Esophagus muscularis mucosa (tissue), 4 donors: ENCODE measurements around the gene RIN3. TPM values are rescaled to one million over a fixed set of nuclear protein-coding genes. Genes with fewer than 3 reads are reported as not detected.

ENCODE experiments used
- DNase-seq: peaks from one replicate; pipeline ENCODE4 v3.0.0-alpha.2; 2017; ENCODE audit errors: extremely low spot score
- H3K27ac ChIP-seq, 4 donors: fragments of 200-600 bp; sonication (generic); replicated peaks in 1 of 4; 1 replicate in 3 of 4; 2 replicates in 1 of 4; pipeline ENCODE4 v1.5.1; 2016 to 2019; ENCODE audit warnings: mild to moderate bottlenecking in 1 of 4
- H3K27me3 ChIP-seq, 4 donors: fragments of 200-600 bp; sonication (generic); one replicate each; pipeline versions ENCODE4 v1.5.1 to v1.6.0; 2016 to 2019
- H3K36me3 ChIP-seq, 4 donors: fragments of 200-600 bp; sonication (generic); one replicate each; pipeline ENCODE4 v1.5.1; 2016 to 2019
- H3K4me1 ChIP-seq, 4 donors: fragments of 200-600 bp; sonication (generic); one replicate each; pipeline ENCODE4 v1.5.1; 2016 to 2019
- H3K4me3 ChIP-seq, 4 donors: fragments of 200-600 bp; sonication (generic); 1 replicate in 2 of 4; 2 replicates in 2 of 4; pipeline ENCODE4 v1.5.1; 2016 to 2019; ENCODE audit warnings: mild to moderate bottlenecking in 4 of 4, moderate library complexity in 1 of 4
- H3K9me3 ChIP-seq, 4 donors: fragments of 200-600 bp; sonication (generic); 1 replicate in 3 of 4; 2 replicates in 1 of 4; pipeline ENCODE4 v1.5.1; 2016 to 2019
- EP300 ChIP-seq: sonication (generic); formaldehyde crosslinking; IDR thresholded peaks from one replicate; pipeline ENCODE4 v1.6.1; 2017; ENCODE audit warnings: antibody characterized with exemption
- POLR2A ChIP-seq: fragments of 450-650 bp; IDR thresholded peaks from one replicate; pipeline ENCODE4 v1.6.1; 2017; ENCODE audit warnings: antibody characterized with exemption, moderate library complexity, mild to moderate bottlenecking, low read depth
- POLR2AphosphoS5 ChIP-seq, 2 donors: sonication (generic); formaldehyde crosslinking; IDR thresholded peaks; one replicate each; pipeline ENCODE4 v1.6.1; 2017; ENCODE audit warnings: antibody characterized with exemption in 2 of 2
- WGBS: methylation state at CpG from one replicate; pipeline ENCODE4 v1.1.5; 2018; 5-methylcytosine and 5-hydroxymethylcytosine counted together
- intact Hi-C: fragments of 100-400 bp; cut with DNase I; formaldehyde crosslinking; loops from one replicate; pipeline ENCODE4 v1.15.1; 2023
- total RNA-seq, 4 donors: library from RNA; depleted of rRNA; stranded (reverse); fragments of >200 nt; gene quantifications; one replicate each; pipeline versions ENCODE4 v1.1.0 to v1.2.1, GENCODE V29; 2016
- TF ChIP-seq, protein P1 (sequence below), 3 experiments: fragments of 200-600 bp in 2 of 3; fragments of 450-650 bp in 1 of 3; sonication (generic) in 2 of 3; IDR thresholded peaks; one replicate each; pipeline ENCODE4 v1.5.1; 2017 to 2019; ENCODE audit warnings: antibody characterized with exemption in 3 of 3, mild to moderate bottlenecking in 2 of 3, moderate library complexity in 1 of 3

Gene RIN3
- total RNA-seq, 4 donors from 2014 or later: 10.6 to 20.0 (median 13.1) TPM

DNA sequence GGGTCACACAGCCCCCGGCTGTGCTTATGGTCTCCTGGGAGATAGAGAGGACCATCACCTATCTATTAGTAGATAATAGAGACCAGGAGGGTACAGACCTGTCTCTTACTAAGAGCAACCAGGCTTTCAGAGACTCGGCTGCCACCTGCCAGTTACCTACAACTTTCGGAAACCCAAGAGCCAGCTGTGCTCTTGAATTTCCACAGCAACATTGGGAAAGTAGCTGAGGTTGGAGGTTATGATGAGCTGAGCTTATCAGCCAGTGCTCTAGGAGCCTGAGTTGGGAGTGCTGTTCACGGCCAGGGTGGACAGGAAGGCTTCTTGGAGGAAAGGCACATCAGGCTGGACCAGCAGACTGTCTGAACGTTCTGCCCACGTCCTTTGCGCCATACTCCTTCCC is 67.6 kb downstream of the RIN3 start:
- H3K4me1 ChIP-seq: peaks cover 10 to 21% (median 10%) of the 10 kb centered on the region in 4 donors
- no peaks in the 10 kb centered on the region for H3K27me3 ChIP-seq
- peaks cover 11 to 55% (median 34%) of the 10 kb centered on the region in 4 donors for H3K36me3 ChIP-seq
- 82% methylated on average over 6 of the region's 7 CpGs for WGBS
- H3K4me3 ChIP-seq: no peak overlapping the region
- no peak overlapping the region for H3K27ac ChIP-seq
- intact Hi-C loops: no loop called here
- TF ChIP-seq POLR2A: no peak
- TF ChIP-seq POLR2AphosphoS5 (IDR thresholded peaks at IDR 0.05): no peak
- no peak for TF ChIP-seq EP300
- TF ChIP-seq, protein P1, sequence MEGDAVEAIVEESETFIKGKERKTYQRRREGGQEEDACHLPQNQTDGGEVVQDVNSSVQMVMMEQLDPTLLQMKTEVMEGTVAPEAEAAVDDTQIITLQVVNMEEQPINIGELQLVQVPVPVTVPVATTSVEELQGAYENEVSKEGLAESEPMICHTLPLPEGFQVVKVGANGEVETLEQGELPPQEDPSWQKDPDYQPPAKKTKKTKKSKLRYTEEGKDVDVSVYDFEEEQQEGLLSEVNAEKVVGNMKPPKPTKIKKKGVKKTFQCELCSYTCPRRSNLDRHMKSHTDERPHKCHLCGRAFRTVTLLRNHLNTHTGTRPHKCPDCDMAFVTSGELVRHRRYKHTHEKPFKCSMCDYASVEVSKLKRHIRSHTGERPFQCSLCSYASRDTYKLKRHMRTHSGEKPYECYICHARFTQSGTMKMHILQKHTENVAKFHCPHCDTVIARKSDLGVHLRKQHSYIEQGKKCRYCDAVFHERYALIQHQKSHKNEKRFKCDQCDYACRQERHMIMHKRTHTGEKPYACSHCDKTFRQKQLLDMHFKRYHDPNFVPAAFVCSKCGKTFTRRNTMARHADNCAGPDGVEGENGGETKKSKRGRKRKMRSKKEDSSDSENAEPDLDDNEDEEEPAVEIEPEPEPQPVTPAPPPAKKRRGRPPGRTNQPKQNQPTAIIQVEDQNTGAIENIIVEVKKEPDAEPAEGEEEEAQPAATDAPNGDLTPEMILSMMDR (IDR thresholded peaks at IDR 0.05): no peak
- H3K9me3 ChIP-seq: no peaks in the 10 kb centered on the region
- DNase-seq: no peak

DNA sequence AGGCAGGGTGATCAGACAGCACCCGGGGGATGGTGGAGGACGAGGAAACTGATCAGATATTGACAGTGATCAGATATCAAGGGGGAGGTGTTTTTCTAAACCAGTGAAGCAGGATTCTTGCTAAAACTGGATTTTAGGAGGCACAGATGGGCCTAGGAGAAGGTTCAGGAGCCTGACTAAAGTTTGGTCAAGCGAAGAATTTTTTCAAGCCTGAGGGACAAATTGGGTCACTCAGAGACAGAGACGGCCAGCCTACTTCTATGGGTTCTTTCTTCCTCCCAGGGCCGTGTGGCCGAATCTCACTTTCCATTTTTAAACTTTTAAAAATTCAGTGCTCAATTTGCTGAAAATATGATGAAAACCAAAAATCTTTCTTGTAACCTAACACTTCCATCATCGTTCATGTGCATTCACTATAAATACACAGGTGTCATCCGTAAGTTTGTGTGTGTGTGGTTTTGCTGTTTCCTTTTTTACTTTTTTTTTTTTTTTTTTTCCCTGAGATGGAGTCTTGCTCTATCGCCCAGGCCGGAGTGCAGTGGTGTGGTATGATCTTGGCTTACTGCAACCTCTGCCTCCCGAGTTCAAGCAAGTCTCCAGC is 68.5 kb downstream of the RIN3 start:
- intact Hi-C loops: no loop called here
- Histone ChIP-seq H3K4me3 (no peak overlapping the region), H3K9me3 (no peaks in the 10 kb centered on the region), H3K4me1 (peaks cover 17 to 29% (median 19%) of the 10 kb centered on the region in 4 donors), H3K27me3 (no peaks in the 10 kb centered on the region), H3K27ac (no peak overlapping the region), H3K36me3 (peaks cover 11 to 48% (median 32%) of the 10 kb centered on the region in 4 donors)
- TF ChIP-seq POLR2AphosphoS5 (IDR thresholded peaks at IDR 0.05) (no peak), EP300 (no peak), POLR2A (no peak)
- TF ChIP-seq, protein P1 (IDR thresholded peaks at IDR 0.05): no peak
- WGBS: 86% methylated on average over 11 of the region's 11 CpGs
- no peak for DNase-seq

DNA sequence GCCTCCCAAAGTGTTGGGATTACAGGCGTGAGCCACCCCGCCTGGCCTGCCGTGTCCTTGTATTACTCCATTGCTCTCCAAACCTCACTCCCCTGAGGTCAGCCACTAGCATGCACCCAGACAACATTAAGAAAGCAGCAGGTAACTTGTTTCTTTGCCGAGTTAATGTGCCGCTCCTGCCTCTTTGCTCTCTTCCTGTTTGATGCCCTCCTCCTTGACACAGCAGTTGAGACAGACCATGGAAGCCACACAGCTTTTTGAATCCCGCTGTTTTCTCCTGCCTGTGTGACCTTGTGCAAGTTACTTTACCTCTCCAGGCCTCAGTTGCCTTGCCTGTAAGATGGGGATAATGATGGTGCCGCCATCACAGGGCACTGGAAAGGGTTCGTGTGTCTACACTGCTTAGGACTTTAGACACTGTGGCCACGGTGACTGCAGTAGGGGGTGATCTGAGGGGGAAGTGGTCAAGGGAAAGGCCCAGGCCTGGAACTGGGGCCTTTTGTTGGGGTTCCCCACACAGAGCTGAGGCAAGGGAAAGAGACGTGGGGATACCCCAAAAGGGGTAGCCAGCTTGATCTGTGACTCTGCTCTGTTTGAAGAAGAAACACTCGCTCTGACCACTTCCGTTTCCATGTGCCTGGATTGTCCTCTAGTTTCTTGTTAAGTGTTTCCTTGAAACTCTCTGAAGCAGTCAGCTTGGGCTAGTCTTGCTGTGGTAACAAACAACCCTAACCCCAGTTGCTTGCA is 69.3 kb downstream of the RIN3 start:
- TF ChIP-seq, protein P1 (IDR thresholded peaks at IDR 0.05): no peak
- no peak for TF ChIP-seq POLR2AphosphoS5 (IDR thresholded peaks at IDR 0.05)
- TF ChIP-seq EP300: no peak
- TF ChIP-seq POLR2A: no peak
- peaks cover 17 to 34% (median 25%) of the 10 kb centered on the region in 4 donors for H3K4me1 ChIP-seq
- H3K9me3 ChIP-seq: no peaks in the 10 kb centered on the region

DNA sequence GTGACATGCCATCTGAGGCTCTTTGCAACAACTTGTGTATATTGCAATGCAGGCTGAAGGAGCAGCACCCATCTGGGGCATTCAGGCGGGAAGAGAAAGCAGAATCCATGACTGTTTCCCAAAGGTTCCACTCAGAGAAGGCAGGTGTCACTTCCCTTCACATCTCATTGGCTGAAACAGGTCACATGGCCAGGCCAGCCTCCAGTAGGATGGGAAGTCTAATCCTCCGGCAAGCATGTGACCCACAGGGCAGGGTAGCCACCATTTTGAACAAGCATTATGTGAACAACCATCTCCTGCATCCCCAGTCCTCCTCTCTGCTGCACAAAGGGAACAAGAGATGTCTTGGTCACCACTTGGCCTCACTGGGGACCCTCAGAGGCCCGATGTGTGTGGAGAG is 70.6 kb downstream of the RIN3 start:
- no peak overlapping the region for H3K4me3 ChIP-seq
- H3K27me3 ChIP-seq: no peaks in the 10 kb centered on the region
- H3K9me3 ChIP-seq: no peaks in the 10 kb centered on the region
- 94% methylated on average over 2 of the region's 3 CpGs for WGBS
- peaks cover 17 to 36% (median 26%) of the 10 kb centered on the region in 4 donors for H3K4me1 ChIP-seq
- no peak overlapping the region for H3K27ac ChIP-seq
- DNase-seq: no peak
- peaks cover 7 to 34% (median 17%) of the 10 kb centered on the region in 4 donors for H3K36me3 ChIP-seq
- intact Hi-C loops: no loop called here
- TF ChIP-seq EP300: no peak

More for the DNA sequence above, 69.3 kb downstream of the RIN3 start:
- Histone ChIP-seq H3K27me3 (no peaks in the 10 kb centered on the region), H3K4me3 (no peak overlapping the region), H3K36me3 (peaks cover 8 to 42% (median 25%) of the 10 kb centered on the region in 4 donors), H3K27ac (no peak overlapping the region)
- intact Hi-C loops: no loop called here
- DNase-seq: no peak
- WGBS: 91% methylated on average over 12 of the region's 12 CpGs

DNA sequence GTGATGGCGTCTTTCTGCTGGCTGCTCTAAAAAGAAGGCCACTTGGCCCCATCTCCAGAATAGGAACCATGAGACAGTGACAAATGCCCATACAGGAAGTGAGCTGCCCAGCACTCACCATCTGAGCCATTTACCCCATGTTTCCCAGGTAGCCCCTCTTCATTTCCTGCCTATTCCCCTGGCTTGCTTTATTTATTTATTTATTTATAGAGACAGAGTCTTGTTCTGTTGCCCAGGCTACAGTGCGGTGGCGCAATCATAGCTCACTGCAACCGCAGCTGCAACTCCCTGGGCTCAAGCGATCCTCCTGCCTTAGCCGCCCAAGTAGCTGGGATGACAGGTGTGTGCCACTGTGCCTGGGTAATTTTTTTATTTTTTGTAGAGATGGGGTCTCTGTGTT is 71.2 kb downstream of the RIN3 start:
- H3K4me1 ChIP-seq: peaks cover 21 to 42% (median 29%) of the 10 kb centered on the region in 4 donors
- no peaks in the 10 kb centered on the region for H3K27me3 ChIP-seq
- no peak overlapping the region for H3K4me3 ChIP-seq
- 92% methylated on average over 6 of the region's 6 CpGs for WGBS
- no peak for DNase-seq
- H3K9me3 ChIP-seq: no peaks in the 10 kb centered on the region
- H3K27ac ChIP-seq: peak overlapping the region in 1 of 4 donors; percentile 74
- TF ChIP-seq, protein P1 (IDR thresholded peaks at IDR 0.05): no peak
- TF ChIP-seq EP300 (no peak), POLR2AphosphoS5 (IDR thresholded peaks at IDR 0.05) (no peak), POLR2A (no peak)
- intact Hi-C loops: loop anchor here (5.0 kb wide), 1 partner anchor 97 kb away; no protein-coding TSS in a partner anchor
- peaks cover 4 to 28% (median 11%) of the 10 kb centered on the region in 4 donors for H3K36me3 ChIP-seq
